HG02759 (cell line): Measurements from ENCODE around the gene FARP2.
"Not testable (repeated sequence)": the region's sequence is repeated elsewhere in the genome, so short reads cannot be mapped to it uniquely, and the experiment has no call there.

Experiments
- ATAC-seq: cut with Tn5 transposase; IDR thresholded peaks from one replicate; pipeline ENCODE4 v1.9.1; 2021; ENCODE audit warnings: mild to moderate bottlenecking, moderate library complexity; ENCODE audit not compliant: unreplicated experiment

Gene FARP2

GRCh38 chr2:241364781-241365180, 8.7 kb downstream of the FARP2 start:
- no peak for ATAC-seq

- no peak for ATAC-seq
Measured at GRCh38 chr2:241366678-241367077, 10.6 kb downstream of the FARP2 start.

- ATAC-seq, result no peak
Measured at GRCh38 chr2:241368643-241369042, 12.6 kb downstream of the FARP2 start.

- no peak for ATAC-seq
Measured at GRCh38 chr2:241372361-241372992, 16.4 kb downstream of the FARP2 start.

- no peak for ATAC-seq
Measured at GRCh38 chr2:241373446-241373845, 17.4 kb downstream of the FARP2 start.

- not testable (repeated sequence) for ATAC-seq
Measured at GRCh38 chr2:241373906-241374305, 17.8 kb downstream of the FARP2 start.

- no peak for ATAC-seq
Measured at GRCh38 chr2:241375300-241375699, 19.2 kb downstream of the FARP2 start.

GRCh38 chr2:241376808-241377207, 20.7 kb downstream of the FARP2 start:
- no peak for ATAC-seq

GRCh38 chr2:241378816-241379215, 22.7 kb downstream of the FARP2 start:
- ATAC-seq, result no peak

GRCh38 chr2:241379481-241380480, 23.7 kb downstream of the FARP2 start:
- ATAC-seq, result no peak

GRCh38 chr2:241381872-241382271, 25.8 kb downstream of the FARP2 start:
- ATAC-seq, result no peak

- ATAC-seq, result not testable (repeated sequence)
Measured at GRCh38 chr2:241385450-241385849, 29.4 kb downstream of the FARP2 start.

- no peak for ATAC-seq
Measured at GRCh38 chr2:241386519-241386918, 30.4 kb downstream of the FARP2 start.

GRCh38 chr2:241389697-241390096, 33.6 kb downstream of the FARP2 start:
- no peak for ATAC-seq

GRCh38 chr2:241390301-241391206, 34.5 kb downstream of the FARP2 start:
- ATAC-seq, result no peak

GRCh38 chr2:241391892-241392665, 36.0 kb downstream of the FARP2 start:
- no peak for ATAC-seq

GRCh38 chr2:241392753-241393152, 36.7 kb downstream of the FARP2 start:
- not testable (repeated sequence) for ATAC-seq

- no peak for ATAC-seq
Measured at GRCh38 chr2:241393524-241394196, 37.6 kb downstream of the FARP2 start.

- ATAC-seq, result not testable (repeated sequence)
Measured at GRCh38 chr2:241396809-241397208, 40.7 kb downstream of the FARP2 start.
